Stomach smooth muscle (tissue), 2 donors: Measurements from ENCODE around the gene SPEF2.
A peak's percentile ranks its signal among the peaks of the same experiment; 100 is the strongest.
"Not testable (repeated sequence)": the region's sequence is repeated elsewhere in the genome, so short reads cannot be mapped to it uniquely, and the experiment has no call there.

Experiments used
- H3K27ac ChIP-seq: one replicate; pipeline ENCODE4 v1.7.0; 2013; ENCODE audit warnings: mild to moderate bottlenecking, low read length, inconsistent platforms
- H3K27me3 ChIP-seq, 2 donors: one replicate each; pipeline ENCODE4 v1.7.0; 2013; ENCODE audit warnings: low read length in 2 of 2; ENCODE audit not compliant: insufficient read depth in 2 of 2, control insufficient read depth in 1 of 2
- H3K36me3 ChIP-seq, 2 donors: one replicate each; pipeline ENCODE4 v1.7.0; 2013; ENCODE audit warnings: low read length in 2 of 2; ENCODE audit not compliant: control insufficient read depth in 2 of 2, insufficient read depth in 2 of 2
- H3K4me1 ChIP-seq: one replicate; pipeline ENCODE4 v1.7.0; 2013; ENCODE audit warnings: low read length; ENCODE audit not compliant: control insufficient read depth, insufficient read depth
- H3K4me3 ChIP-seq, 2 donors: one replicate each; pipeline ENCODE4 v1.7.0; 2013; ENCODE audit warnings: low read length in 2 of 2
- H3K9ac ChIP-seq, 2 donors: one replicate each; pipeline ENCODE4 v1.7.0; 2013; ENCODE audit warnings: low read length in 2 of 2, mild to moderate bottlenecking in 1 of 2
- H3K9me3 ChIP-seq, 2 donors: one replicate each; pipeline ENCODE4 v1.7.0; 2013; ENCODE audit warnings: low read length in 2 of 2; ENCODE audit not compliant: control insufficient read depth in 2 of 2
- donor health status: healthy.
- donor health status: Pancreatic carcinoma.

The SPEF2 gene

GRCh38 chr5:35853631-35854030, 236.0 kb downstream of the SPEF2 start:
- H3K9me3 ChIP-seq, result no peaks in the 10 kb centered on the region
- no peaks in the 10 kb centered on the region for H3K4me1 ChIP-seq
- H3K4me3 ChIP-seq, result no peak overlapping the region
- H3K36me3 ChIP-seq, result no peaks in the 10 kb centered on the region
- H3K27me3 ChIP-seq, result no peaks in the 10 kb centered on the region
- H3K27ac ChIP-seq, result no peak overlapping the region
- H3K9ac ChIP-seq, result no peak overlapping the region

- no peaks in the 10 kb centered on the region for H3K9me3 ChIP-seq
- H3K4me1 ChIP-seq, result no peaks in the 10 kb centered on the region
- no peaks in the 10 kb centered on the region for H3K36me3 ChIP-seq
- H3K4me3 ChIP-seq, result no peak overlapping the region
- H3K27me3 ChIP-seq, result no peaks in the 10 kb centered on the region
- H3K9ac ChIP-seq, result no peak overlapping the region
- no peak overlapping the region for H3K27ac ChIP-seq
Measured at GRCh38 chr5:35854248-35854647, 236.6 kb downstream of the SPEF2 start.

GRCh38 chr5:35855187-35855586, 237.5 kb downstream of the SPEF2 start:
- H3K27ac ChIP-seq, result no peak overlapping the region
- no peaks in the 10 kb centered on the region for H3K36me3 ChIP-seq
- H3K4me1 ChIP-seq, result no peaks in the 10 kb centered on the region
- no peak overlapping the region for H3K9ac ChIP-seq
- H3K4me3 ChIP-seq, result no peak overlapping the region
- H3K27me3 ChIP-seq, result no peaks in the 10 kb centered on the region
- no peaks in the 10 kb centered on the region for H3K9me3 ChIP-seq

GRCh38 chr5:35856186-35856764, 238.6 kb downstream of the SPEF2 start:
- not testable (repeated sequence) for H3K36me3 ChIP-seq, H3K4me1 ChIP-seq, H3K9me3 ChIP-seq, H3K27ac ChIP-seq, H3K27me3 ChIP-seq, H3K4me3 ChIP-seq, H3K9ac ChIP-seq

GRCh38 chr5:35856765-35857351, 239.2 kb downstream of the SPEF2 start, which contains the start of gene IL7R:
Gene IL7R (plus strand): TSS chr5:35856891. CDS start chr5:35856978, 87 bp downstream.
- no peaks in the 10 kb centered on the region for H3K4me1 ChIP-seq
- H3K36me3 ChIP-seq, result no peaks in the 10 kb centered on the region
- H3K9ac ChIP-seq, result no peak within 1 kb of the TSS
- H3K9me3 ChIP-seq, result no peaks in the 10 kb centered on the region
- H3K27me3 ChIP-seq, result no peaks in the 10 kb centered on the region
- no peak within 1 kb of the TSS for H3K27ac ChIP-seq
- no peak within 1 kb of the TSS for H3K4me3 ChIP-seq

- no peaks in the 10 kb centered on the region for H3K27me3 ChIP-seq
- H3K9ac ChIP-seq, result no peak overlapping the region
- no peak overlapping the region for H3K27ac ChIP-seq
- H3K4me1 ChIP-seq, result no peaks in the 10 kb centered on the region
- no peak overlapping the region for H3K4me3 ChIP-seq
- H3K36me3 ChIP-seq, result no peaks in the 10 kb centered on the region
- H3K9me3 ChIP-seq, result no peaks in the 10 kb centered on the region
Measured at GRCh38 chr5:35857606-35858205, 240.0 kb downstream of the SPEF2 start.

- Histone ChIP-seq H3K9ac (no peak overlapping the region), H3K4me1 (no peaks in the 10 kb centered on the region), H3K27me3 (no peaks in the 10 kb centered on the region), H3K4me3 (peak overlapping the region in 1 of 2 donors; percentile 20), H3K27ac (no peak overlapping the region), H3K36me3 (no peaks in the 10 kb centered on the region), H3K9me3 (no peaks in the 10 kb centered on the region)
Measured at GRCh38 chr5:35859101-35859661, 241.5 kb downstream of the SPEF2 start.

GRCh38 chr5:35860686-35861085, 243.0 kb downstream of the SPEF2 start:
- no peak overlapping the region for H3K4me3 ChIP-seq
- H3K27me3 ChIP-seq, result no peaks in the 10 kb centered on the region
- no peak overlapping the region for H3K27ac ChIP-seq
- H3K9me3 ChIP-seq, result no peaks in the 10 kb centered on the region
- H3K9ac ChIP-seq, result no peak overlapping the region
- no peaks in the 10 kb centered on the region for H3K4me1 ChIP-seq
- H3K36me3 ChIP-seq, result no peaks in the 10 kb centered on the region

GRCh38 chr5:35861718-35862117, 244.1 kb downstream of the SPEF2 start:
- H3K9me3 ChIP-seq, result no peaks in the 10 kb centered on the region
- H3K4me3 ChIP-seq, result no peak overlapping the region
- H3K4me1 ChIP-seq, result no peaks in the 10 kb centered on the region
- no peaks in the 10 kb centered on the region for H3K27me3 ChIP-seq
- H3K27ac ChIP-seq, result no peak overlapping the region
- H3K9ac ChIP-seq, result no peak overlapping the region
- no peaks in the 10 kb centered on the region for H3K36me3 ChIP-seq

- Histone ChIP-seq H3K9ac (no peak overlapping the region), H3K27me3 (no peaks in the 10 kb centered on the region), H3K36me3 (no peaks in the 10 kb centered on the region), H3K9me3 (no peaks in the 10 kb centered on the region), H3K4me1 (no peaks in the 10 kb centered on the region), H3K4me3 (no peak overlapping the region), H3K27ac (no peak overlapping the region)
Measured at GRCh38 chr5:35862126-35862525, 244.5 kb downstream of the SPEF2 start.

- no peaks in the 10 kb centered on the region for H3K36me3 ChIP-seq
- no peaks in the 10 kb centered on the region for H3K27me3 ChIP-seq
- no peak overlapping the region for H3K27ac ChIP-seq
- no peak overlapping the region for H3K9ac ChIP-seq
- no peak overlapping the region for H3K4me3 ChIP-seq
- no peaks in the 10 kb centered on the region for H3K9me3 ChIP-seq
- no peaks in the 10 kb centered on the region for H3K4me1 ChIP-seq
Measured at GRCh38 chr5:35863159-35863558, 245.5 kb downstream of the SPEF2 start.
